Testis (tissue), 2 donors: ENCODE results near the gene RRP12.

Experiments used
- CTCF ChIP-seq, 3 experiments: fragments of 450-650 bp in 2 of 3; fragments of 200-600 bp in 1 of 3; sonication (generic) in 1 of 3; IDR thresholded peaks; one replicate each; pipeline ENCODE4 v1.5.1; 2016 to 2019; ENCODE audit warnings: antibody characterized with exemption in 3 of 3, mild to moderate bottlenecking in 2 of 3, moderate library complexity in 1 of 3
- POLR2A ChIP-seq: fragments of 450-650 bp; IDR thresholded peaks from one replicate; pipeline ENCODE4 v1.6.1; 2017; ENCODE audit warnings: antibody characterized with exemption, mild to moderate bottlenecking, moderate library complexity

- TF ChIP-seq CTCF (IDR thresholded peaks at IDR 0.05) = no peak
- no peak for TF ChIP-seq POLR2A
These were observed 35.3 kb downstream of the RRP12 start for GRCh38 chr10:97365761-97366351.
